ENCODE measurements around the gene SPDEF. TPM values are rescaled to one million over a fixed set of nuclear protein-coding genes. Genes with fewer than 3 reads are reported as not detected.

SPDEF gene
- total RNA-seq, 1 donor from 2014 or later: not detected

- no peak for DNase-seq
- Mint-ChIP-seq H3K36me3 (ENCODE audit: unreplicated experiment) (no peaks in the 10 kb centered on the region), H3K27ac (ENCODE audit: unreplicated experiment) (no peak overlapping the region), H3K4me1 (ENCODE audit: low read depth, unreplicated experiment) (peaks cover 9% of the 10 kb centered on the region), H3K9me3 (ENCODE audit: unreplicated experiment) (peaks cover 2% of the 10 kb centered on the region), H3K27me3 (ENCODE audit: unreplicated experiment) (peaks cover 16% of the 10 kb centered on the region), H3K4me3 (ENCODE audit: unreplicated experiment) (no peak overlapping the region)
- TF ChIP-seq, protein P1, sequence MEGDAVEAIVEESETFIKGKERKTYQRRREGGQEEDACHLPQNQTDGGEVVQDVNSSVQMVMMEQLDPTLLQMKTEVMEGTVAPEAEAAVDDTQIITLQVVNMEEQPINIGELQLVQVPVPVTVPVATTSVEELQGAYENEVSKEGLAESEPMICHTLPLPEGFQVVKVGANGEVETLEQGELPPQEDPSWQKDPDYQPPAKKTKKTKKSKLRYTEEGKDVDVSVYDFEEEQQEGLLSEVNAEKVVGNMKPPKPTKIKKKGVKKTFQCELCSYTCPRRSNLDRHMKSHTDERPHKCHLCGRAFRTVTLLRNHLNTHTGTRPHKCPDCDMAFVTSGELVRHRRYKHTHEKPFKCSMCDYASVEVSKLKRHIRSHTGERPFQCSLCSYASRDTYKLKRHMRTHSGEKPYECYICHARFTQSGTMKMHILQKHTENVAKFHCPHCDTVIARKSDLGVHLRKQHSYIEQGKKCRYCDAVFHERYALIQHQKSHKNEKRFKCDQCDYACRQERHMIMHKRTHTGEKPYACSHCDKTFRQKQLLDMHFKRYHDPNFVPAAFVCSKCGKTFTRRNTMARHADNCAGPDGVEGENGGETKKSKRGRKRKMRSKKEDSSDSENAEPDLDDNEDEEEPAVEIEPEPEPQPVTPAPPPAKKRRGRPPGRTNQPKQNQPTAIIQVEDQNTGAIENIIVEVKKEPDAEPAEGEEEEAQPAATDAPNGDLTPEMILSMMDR (IDR thresholded peaks at IDR 0.05; ENCODE audit: partially characterized antibody, unreplicated experiment): no peak
Measured at GRCh38 chr6:34561227-34561530, 5.0 kb upstream of the SPDEF start.

DNA sequence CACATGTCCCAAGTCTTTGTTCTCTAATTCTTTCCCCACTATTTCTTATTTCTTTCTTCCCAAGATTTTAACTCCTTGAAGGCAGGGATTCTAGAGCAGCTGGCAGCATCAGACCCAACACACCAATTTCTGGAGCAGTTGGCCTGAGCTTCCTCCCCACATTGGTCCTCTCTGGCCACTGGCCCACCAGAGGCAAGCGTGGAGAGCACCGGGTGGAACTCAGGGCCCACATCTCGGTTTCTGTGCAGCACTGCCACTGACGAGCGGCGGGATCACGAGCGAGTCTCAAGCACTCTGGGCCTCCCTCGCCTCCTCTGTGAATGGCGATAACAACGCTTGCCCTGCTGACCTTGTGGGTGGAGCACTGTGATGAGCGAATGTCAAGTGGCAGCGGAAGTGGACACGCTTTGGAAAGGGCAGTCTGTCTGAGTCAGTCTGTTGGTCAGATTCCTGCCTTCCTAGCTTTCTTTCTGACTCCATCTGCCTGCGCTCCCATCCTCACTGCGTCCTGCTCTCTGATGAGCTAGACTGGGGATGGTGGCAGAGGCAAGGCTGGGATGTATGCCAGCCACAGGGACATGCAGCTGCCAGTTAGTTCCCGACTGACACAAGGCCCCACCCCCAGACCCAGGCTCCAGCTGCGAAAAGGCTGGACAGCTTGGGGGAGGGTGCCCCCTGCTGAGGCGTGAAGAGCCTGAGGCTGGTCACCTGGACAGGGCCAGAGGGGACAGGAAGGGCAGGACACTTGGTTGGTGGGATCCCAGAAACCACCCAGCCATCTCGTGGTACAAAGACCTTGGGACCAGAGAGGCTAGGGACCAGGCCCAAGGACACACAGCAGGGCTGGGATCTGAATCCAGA lies 4.5 kb upstream of the SPDEF start:
- Mint-ChIP-seq H3K4me1 (ENCODE audit: low read depth, unreplicated experiment) (peaks cover 8% of the 10 kb centered on the region), H3K27ac (ENCODE audit: unreplicated experiment) (no peak overlapping the region), H3K4me3 (ENCODE audit: unreplicated experiment) (no peak overlapping the region), H3K36me3 (ENCODE audit: unreplicated experiment) (no peaks in the 10 kb centered on the region), H3K27me3 (ENCODE audit: unreplicated experiment) (peaks cover 15% of the 10 kb centered on the region), H3K9me3 (ENCODE audit: unreplicated experiment) (peaks cover 2% of the 10 kb centered on the region)
- TF ChIP-seq, protein P1 (IDR thresholded peaks at IDR 0.05; ENCODE audit: partially characterized antibody, unreplicated experiment): no peak
- no peak for DNase-seq

GRCh38 chr6:34559651-34560365 lies 3.7 kb upstream of the SPDEF start:
- TF ChIP-seq, protein P1 (IDR thresholded peaks at IDR 0.05; ENCODE audit: partially characterized antibody, unreplicated experiment): no peak
- Mint-ChIP-seq H3K27ac (ENCODE audit: unreplicated experiment) (no peak overlapping the region), H3K9me3 (ENCODE audit: unreplicated experiment) (peaks cover 5% of the 10 kb centered on the region), H3K4me1 (ENCODE audit: low read depth, unreplicated experiment) (peaks cover 8% of the 10 kb centered on the region), H3K4me3 (ENCODE audit: unreplicated experiment) (no peak overlapping the region), H3K36me3 (ENCODE audit: unreplicated experiment) (no peaks in the 10 kb centered on the region), H3K27me3 (ENCODE audit: unreplicated experiment) (peaks cover 15% of the 10 kb centered on the region)
- DNase-seq: no peak

DNA sequence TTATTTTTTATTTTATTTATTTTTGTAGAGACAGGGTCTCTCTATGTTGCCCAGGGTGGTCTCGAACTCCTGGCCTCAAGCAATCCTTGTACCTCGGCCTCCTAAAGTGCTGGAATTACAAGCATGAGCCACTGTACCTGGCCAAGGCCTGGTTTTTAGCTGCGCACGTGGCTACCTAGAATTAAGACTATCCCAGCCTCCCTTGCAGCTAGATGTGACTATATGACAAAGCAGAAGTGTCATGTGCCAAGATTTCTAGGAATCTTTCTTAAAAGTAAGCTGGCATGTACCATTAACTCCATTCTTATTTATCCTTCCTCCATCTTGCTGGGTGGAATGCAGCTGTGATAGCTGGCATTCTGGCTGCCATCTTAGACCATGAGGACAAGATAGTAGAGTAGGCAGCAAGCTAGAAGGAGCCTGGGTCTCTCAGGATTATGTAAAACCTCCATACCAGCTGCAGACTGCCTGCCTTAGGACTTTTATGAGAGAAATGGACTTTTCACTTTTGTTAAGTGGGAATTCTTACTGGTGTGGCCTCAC lies 2.1 kb upstream of the SPDEF start:
- TF ChIP-seq, protein P1 (IDR thresholded peaks at IDR 0.05; ENCODE audit: partially characterized antibody, unreplicated experiment): no peak
- peaks cover 16% of the 10 kb centered on the region for H3K27me3 Mint-ChIP-seq (ENCODE audit: unreplicated experiment)
- no peaks in the 10 kb centered on the region for H3K36me3 Mint-ChIP-seq (ENCODE audit: unreplicated experiment)
- DNase-seq: no peak
- H3K4me3 Mint-ChIP-seq (ENCODE audit: unreplicated experiment): no peak overlapping the region
- peaks cover 8% of the 10 kb centered on the region for H3K4me1 Mint-ChIP-seq (ENCODE audit: low read depth, unreplicated experiment)
- no peak overlapping the region for H3K27ac Mint-ChIP-seq (ENCODE audit: unreplicated experiment)
- peaks cover 5% of the 10 kb centered on the region for H3K9me3 Mint-ChIP-seq (ENCODE audit: unreplicated experiment)

DNA sequence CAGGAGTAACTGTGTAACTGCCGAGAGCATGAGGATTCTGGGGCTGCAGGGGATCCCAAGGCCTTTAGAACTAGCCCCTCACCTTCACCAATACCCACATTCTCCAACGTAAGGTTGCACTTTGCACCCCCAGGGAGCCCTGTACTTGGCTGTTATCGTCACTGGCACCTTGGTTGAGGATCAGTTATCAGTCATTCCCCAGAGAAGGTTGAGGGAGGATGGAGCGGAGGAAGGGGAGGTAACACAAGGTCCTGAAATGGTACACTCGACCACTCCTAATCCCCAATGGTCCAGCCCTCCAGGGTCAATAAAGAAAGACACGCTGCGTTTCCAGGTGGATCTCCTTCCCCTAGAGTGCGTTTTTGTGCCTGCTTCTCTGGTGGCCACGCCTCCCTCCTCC lies 1.1 kb upstream of the SPDEF start:
- peaks cover 8% of the 10 kb centered on the region for H3K9me3 Mint-ChIP-seq (ENCODE audit: unreplicated experiment)
- no peak overlapping the region for H3K4me3 Mint-ChIP-seq (ENCODE audit: unreplicated experiment)
- DNase-seq: no peak
- TF ChIP-seq, protein P1 (IDR thresholded peaks at IDR 0.05; ENCODE audit: partially characterized antibody, unreplicated experiment): no peak
- H3K27me3 Mint-ChIP-seq (ENCODE audit: unreplicated experiment): peaks cover 17% of the 10 kb centered on the region
- H3K4me1 Mint-ChIP-seq (ENCODE audit: low read depth, unreplicated experiment): peaks cover 12% of the 10 kb centered on the region
- no peaks in the 10 kb centered on the region for H3K36me3 Mint-ChIP-seq (ENCODE audit: unreplicated experiment)
- no peak overlapping the region for H3K27ac Mint-ChIP-seq (ENCODE audit: unreplicated experiment)
